GM18517 (cell line): ENCODE measurements around the gene CRYBG2.
"Not testable (repeated sequence)": the region's sequence is repeated elsewhere in the genome, so short reads cannot be mapped to it uniquely, and the experiment has no call there.

Source experiments
- ATAC-seq: cut with Tn5 transposase; IDR thresholded peaks from one replicate; pipeline ENCODE4 v1.9.1; 2021; ENCODE audit warnings: mild to moderate bottlenecking, moderate library complexity; ENCODE audit not compliant: unreplicated experiment

CRYBG2 gene, protein sequence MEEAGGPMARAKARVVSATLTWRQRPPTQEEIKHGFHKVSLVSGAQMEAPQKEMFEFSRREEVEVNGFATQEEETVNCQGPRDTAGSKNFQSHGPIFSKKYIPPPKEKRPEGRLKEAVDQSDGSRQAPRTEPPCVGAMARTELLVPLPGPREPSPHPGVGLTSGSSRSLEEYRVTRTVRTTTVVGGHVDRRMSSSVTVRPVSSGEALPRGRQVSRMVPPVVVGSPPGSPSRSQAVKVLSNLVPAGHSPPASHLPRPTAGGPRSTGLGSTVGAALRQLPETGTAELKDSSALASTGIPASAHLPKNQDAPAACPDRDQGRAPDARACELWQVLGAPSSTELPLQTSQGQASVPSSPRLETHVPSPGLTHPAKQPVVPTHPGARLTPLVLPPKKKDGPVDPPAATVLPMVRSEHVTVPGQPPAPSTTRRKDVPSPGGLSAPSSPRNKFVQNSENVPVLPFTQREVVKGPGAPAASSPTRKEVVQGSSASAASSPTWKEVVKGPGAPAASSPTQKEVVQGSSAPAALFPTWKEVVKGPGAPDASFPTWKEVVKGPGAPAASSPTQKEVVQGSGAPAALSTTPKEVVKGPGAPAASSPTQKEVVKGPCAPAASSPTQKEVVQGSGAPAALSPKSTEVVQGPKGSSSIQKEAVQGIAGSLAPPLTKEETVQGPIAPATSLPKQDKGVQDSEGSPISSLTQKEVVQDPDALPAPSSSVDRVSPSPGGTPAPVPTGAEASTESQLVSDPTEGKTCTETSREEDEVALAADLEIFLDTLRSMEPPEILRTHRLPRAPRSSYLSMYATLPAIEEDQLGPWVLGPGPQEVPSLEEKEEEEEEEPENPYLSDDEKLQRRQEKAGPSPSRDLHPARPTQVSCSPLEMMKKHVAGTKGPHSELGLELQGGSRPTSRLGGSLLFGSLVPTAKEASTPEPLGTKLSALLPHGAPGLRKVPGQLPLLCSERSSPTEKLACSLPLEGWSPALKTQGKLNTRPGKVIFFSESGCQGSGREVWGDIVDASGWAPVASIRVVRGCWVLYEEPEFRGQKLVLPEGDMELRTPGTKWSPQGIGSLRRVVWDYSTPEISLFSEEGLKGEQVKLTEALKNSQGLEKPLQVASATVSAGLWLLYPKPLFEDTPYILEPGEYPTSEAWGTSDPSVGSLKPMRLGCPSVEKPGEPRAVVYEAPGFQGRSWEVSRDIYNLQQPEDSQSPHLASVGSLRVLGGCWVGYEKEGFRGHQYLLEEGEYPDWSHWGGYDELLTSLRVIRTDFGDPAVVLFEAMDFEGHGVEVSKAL (N-terminal part only)

DNA sequence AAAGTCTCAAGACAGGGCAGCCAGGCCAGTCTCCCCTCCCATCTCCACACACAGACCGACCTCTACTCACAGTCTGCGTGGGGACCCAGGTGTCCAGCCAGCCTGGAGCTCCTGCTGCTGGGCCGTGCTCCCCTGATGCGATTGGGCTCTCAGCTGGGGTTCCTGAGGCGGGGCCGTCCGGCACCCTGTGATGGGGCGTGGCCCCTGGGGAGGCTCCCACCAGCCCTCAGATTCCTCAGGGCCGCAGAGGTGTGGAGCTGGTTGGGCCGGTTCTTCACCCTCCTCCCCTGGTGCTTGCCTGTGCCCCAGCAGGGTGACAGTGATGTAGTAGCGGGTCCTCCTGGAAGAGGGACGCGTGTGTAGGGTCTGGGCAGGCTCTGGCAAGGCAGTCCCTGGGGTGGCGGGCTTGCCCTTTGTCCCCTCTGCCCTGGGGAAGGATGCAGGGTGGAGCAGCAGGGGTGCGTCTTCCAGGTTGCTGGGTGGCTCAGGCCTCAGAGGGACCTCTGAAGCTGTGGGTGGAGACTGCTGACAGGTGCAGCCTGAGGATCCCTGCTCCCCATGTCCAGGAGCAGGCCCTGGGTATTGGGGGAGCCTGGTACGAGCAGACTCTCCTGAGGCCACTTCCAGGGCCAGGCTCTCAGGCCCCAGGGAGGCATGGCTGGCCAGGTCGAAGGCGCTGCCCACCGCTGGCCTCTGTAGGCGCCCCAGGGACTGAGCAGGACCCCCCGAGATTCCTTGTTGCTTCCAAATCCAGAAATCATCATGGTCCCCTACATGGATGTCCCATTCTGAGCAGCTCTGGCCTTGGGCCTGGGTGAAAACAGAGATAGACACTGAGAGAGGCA, at the start of gene CRYBG2:
CRYBG2 (minus strand) TSS at position 155 of the 845 bp plus-strand sequence. CDS start 7,473 bp downstream, outside the sequence.
- ATAC-seq, result no peak

DNA sequence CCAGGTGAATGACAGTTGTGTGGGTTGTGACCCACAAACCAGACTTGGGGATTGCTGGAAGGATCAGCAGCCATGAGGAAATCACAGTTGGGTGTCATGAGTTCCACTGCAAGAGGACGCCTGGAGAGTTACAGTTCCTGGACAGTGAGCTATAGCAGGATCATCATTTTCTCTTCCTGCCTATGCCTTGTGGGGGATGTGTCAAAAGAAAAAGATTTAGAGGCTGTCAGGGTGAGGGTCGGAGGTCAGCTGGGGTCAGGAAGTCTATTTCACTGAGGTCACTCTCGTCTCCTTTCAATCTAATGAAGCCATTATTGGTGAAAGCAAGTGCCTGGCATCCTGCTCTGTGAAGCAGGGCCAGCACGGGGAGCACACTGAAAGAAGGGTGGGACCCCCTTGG, 49.7 kb upstream of the CRYBG2 start:
- ATAC-seq, result no peak

DNA sequence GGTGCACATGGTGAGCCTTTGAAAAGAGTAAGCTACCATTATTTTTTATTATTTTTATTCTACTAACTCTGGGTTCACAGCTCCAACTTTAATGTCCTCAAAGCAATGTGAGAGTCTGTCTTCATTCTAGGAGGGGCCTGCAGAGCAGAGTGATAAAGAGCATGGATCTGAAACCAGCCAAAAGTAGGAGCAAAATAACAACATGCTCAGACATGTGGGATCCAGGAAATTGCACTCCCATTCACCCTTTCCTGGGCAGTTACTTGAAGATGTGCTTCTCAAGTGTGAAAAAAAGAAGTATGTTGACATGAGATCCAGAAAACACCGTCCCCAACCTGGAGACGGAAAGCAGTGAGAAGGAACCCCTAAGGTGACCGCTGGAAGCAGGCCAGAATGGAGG, 48.0 kb upstream of the CRYBG2 start:
- no peak for ATAC-seq

DNA sequence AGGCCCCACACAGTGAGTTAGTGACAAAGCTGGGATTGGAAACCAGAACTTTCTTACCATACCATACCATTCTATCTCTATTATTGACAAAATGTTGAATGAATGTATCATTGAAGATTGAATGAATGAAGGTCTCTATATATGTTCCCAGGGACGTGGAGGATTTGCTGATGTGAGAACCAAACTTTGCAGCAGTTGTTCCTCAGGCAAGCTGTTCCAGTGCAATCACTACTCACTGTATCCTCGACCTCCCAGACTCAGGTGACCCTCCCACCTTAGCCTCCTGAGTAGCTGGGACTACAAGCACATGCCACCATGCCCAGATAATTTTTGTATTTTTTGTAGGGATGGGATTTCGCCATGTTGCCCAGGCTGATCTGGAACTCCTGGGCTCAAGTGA, 45.1 kb upstream of the CRYBG2 start:
- ATAC-seq, result no peak

DNA sequence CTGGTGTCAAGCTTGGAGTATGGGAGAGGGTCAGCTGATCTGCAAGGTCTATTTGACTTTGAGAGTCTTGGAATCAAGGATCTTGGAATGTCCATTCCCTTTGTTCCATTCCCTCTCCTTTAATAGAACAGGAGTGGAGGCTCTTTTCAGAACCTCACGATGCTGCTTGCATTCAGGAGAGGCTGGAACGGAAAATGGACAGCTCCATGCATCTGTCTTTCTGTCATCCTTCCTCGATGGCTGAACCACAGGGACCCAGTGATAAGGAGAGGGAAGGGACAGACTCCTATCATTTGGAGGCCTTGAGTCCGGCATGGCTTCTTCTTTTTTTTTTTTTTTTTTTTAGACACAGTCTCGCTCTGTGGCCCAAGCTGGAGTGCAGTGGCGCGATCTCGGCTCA, 41.8 kb upstream of the CRYBG2 start:
- ATAC-seq, result no peak

DNA sequence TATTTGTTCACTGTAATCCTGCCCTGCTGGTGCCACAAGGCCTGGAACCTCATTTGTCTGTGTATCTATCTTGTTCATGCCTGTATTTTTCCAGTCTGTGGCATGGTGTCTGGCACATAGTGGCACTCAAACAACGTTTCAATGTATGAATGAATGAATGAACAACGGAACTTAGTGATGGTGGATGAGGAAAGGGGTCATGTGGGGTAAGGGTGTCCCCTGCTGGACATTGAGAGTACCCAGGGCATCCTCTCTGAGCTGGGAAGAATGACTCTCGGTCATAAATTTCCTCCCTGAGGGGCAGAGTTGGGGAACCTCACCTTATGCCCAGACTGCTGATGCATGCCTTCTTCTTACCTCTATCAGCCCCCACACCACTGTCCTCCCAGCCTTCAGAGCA, 37.5 kb upstream of the CRYBG2 start:
- ATAC-seq, result no peak

DNA sequence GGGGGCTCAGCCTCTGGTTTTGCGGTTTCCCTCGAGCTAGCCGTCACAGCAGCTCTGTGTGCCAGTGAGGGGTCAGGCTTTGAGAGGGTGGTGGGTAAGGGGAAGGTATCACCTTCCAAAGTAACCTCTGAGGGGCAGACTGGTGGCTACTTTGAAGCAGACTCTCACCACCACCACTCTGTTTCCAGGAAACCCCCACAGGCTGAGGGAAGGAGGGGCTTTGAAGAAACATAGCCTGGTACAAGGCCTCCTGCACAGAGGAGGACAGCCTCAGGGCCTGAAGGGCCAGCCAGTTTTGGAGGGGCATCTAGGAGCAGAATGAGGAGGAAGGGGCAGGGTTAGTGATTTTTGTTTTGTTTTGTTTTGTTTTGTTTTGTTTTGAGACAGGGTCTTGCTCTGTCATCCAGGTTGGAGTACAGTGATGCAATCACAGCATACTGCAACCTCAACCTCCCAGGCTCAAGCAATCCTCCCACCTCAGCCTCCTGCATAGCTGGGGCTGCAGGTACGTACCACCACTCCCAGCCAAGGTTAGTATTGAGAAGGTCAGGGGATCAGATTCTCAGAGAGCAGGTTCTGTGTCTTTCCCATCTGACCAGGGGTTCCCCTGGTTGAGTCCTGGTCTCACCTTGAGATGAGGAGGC, 35.8 kb upstream of the CRYBG2 start:
- ATAC-seq, result no peak

DNA sequence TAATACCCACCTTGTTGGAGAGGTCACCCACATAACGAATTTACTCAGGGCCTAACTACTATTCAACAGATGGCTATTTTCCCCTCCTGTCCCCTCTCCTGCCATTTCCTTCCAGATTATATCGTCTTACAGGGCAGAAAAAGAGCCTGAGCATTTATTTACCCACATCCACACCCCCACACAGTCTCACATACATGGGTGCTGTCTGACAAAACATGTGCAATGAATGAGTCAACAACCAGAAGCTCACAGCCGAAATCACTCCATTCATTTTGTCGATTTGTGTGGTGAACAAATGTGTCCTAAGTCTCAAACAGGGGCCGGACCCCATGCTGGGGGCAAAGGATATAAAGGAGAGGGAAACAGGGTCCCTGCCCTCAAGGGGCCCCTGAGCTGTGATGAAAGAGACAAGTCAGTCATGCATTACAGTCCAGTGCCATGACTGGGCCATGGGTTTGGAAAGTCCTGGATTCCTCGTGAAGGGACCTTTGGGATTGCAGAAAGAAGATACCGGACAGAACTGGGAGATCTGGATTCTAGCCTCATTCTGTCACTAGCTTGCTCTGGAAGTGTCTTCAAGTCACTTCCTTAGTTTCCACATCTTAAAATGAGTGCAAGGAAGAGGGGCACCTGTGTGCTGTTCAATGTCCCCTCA, 35.0 kb upstream of the CRYBG2 start:
- no peak for ATAC-seq

DNA sequence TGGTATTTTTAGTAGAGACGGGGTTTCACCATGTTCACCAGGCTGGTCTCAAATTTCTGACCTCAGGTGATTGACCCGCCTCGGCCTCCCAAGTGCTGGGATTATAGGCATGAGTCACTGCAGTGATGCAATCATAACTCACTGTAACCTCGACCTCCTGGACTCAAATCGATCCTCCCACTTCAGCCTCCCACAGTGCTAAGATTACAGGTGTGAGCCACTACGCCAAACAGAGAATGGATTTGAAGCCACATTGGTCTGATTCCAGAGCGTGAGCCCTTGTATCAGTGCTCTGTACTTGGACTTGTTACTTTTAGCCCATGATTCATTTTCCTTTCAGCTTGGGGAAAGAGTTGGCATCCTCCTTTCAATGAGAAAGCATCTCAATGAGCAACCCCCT, 33.5 kb upstream of the CRYBG2 start:
- no peak for ATAC-seq

DNA sequence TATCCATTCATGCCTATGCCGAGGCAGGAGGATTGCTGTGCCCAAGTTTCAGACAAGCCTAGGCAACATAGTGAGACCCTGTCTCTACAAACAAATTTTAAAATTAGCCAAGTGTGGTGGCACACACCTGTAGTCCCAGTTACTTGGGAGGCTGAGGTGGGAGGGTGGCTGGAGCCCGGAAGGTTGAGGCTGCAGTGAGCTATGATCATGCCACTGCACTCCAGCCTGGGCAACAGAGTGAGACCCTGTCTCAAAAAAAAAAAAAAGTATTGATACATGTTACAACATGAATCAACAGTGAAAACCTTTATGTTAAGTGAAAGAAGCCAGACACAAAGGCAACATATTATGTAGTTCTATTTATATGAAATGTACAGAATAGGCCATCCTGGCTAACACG, 31.1 kb upstream of the CRYBG2 start:
- ATAC-seq, result not testable (repeated sequence)

DNA sequence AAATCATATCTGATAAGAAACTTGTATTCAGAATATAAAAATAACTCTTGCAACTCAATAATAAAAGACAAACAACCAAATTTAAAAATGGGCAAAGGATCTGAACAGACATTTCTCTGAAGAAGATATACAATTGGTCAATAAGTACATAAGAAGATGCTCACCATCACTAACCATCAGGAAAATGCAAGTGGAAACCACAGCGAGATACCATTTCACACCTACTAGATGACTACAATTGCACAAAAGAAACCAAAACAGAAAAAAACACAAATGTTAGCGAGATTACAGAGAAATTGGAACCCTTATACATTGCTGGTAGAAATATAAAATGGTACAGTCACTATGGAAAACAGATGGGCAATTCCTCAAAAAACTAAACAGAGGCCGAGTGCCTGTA, 30.1 kb upstream of the CRYBG2 start:
- ATAC-seq, result no peak

DNA sequence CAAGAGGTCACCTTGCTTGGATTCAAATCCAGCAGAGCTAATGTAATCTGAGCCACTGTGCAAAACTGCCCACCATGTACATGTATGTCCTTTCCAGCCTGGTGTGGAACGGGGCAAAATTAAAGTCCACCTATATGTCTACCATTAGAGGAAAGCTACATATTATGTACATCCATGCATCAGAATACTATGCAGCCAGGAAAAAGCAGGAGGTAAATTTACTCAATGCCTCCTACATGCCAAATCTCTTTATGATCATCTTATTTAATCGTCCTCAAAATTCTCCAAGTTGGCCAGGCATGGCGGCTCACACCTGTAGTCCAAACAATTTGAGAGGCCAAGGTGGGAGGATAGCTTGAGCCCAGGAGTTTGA, 24.9 kb upstream of the CRYBG2 start:
- no peak for ATAC-seq

DNA sequence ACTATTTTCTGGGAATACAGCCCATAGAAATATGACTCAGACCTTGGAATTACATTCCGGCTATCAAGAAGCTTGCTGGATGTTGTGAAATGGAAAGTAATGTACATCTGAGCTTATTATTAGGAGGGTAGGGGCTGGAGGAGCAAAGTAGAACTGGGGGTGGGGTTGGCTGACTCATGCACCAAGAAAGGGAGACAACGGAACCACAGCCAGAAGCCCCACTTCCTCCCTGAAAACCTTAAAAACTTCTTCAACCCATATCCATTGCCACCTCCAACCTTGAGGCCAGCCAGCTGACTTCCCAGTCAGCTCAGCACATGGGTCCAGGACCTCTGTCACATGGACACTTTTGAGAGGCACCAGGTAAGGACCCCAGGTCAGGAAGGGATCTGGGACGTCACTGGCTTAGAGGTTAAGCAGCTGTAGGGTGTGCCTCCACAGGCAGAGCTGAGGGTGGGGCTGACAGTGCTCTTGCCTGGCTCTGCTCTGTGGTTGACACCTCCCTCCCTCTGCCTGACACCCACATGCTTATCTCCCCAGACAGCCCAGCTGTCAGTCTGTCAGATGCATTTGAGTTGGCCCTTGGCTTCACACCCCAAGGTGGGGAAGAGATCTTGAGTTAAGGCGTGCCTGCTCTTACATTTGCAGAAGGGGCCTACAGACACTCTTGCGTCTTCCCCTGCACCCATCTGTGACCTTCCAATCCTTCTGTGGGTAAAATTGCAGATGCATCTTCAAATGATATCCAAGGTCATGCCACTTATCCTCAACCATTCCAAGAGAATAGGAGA, 24.4 kb upstream of the CRYBG2 start:
- peak; percentile 83 for ATAC-seq

DNA sequence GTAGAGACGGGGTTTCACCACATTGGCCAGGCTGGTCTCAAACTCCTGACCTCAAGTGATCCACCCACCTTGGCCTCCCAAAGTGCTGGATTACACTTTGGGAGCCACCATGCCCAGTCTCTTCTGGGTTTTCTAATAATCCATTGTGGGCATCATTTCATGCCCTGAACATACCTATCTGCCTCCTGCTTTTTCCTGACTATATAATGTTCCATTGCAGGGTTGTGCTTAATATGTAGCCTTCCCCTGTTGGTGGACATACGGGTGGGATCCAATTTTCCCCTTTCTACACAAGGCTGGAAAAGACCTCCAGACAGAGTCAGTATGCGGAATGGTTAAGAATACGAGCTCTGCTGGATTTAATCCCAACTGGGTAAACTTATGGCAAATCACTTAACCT, 22.1 kb upstream of the CRYBG2 start:
- ATAC-seq, result no peak

DNA sequence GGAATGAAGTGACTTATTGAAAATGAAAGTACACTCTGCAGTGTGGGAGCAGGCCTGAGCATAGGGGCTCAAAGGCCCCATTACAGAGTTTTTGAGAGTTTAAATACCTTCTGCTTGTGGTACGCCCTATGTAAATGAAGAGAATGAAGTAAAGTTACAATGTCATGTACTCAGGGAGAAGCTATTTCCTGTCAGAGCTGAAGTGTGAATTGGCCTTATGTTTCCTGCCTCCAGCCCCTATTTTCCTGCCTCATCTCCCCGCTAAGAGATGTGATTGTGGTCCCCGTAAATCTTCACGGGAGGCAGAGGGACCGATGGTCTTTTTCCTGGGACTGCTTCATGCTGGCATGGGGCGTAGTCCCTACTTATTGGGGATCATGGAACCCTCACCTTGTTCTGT, 21.2 kb upstream of the CRYBG2 start:
- ATAC-seq, result no peak

DNA sequence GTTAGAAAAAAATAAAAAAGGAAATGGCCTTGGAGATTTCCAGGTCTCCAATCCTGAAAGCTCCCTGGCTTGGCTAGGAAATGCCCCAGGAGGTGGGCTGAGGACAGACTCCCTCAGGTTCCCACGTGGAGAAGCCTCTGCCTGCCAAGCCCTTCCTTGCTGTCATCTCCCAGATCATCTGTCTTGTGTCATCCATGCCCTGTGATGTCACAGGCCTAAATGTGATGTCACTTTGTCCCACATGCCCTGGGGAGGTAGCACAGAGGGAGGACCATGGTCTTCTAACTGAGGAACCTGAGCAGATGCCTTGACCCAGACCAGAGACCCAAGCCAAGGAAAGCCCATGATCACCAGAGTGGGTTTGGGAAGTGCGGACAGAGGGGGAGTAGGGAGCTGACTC, 20.4 kb upstream of the CRYBG2 start:
- not testable (repeated sequence) for ATAC-seq

DNA sequence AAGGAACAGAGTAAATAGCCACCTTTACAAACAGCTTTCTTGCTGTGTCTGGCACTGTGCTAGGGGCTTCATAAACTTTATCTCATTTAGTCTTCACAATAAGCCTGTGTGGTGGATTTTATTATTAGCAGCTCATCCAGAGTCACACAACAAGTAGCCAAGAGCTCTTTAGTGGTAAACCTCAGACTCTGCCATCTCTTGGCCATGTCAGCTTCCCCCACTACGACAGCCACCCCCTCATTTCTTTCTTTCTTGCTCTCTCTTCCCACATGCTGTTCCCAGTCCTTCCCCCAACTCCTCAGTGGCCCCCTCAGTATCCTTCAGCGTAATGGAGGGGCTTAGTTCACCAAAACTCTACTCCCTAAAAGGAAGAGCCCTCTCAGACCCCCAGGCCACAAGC, 19.9 kb upstream of the CRYBG2 start:
- no peak for ATAC-seq

DNA sequence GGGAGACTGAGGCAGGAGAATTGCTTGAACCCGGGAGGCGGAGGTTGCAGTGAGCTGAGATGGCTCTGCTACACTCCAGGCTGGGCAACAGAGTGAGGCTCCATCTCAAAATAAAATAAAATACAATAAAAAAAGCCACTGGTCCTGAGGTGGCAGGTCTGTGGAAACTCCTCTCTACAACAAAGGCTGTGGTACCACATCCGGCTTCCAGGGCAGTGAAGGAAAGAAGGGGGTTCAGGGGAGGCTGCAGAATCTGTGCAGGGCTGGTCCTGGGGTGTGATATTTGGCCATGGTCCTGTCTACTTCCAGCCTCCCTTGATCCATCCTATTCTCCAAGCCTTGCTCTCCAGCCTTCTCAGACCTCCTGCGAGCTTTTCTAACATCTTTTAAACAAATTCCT, 19.4 kb upstream of the CRYBG2 start:
- ATAC-seq, result no peak

DNA sequence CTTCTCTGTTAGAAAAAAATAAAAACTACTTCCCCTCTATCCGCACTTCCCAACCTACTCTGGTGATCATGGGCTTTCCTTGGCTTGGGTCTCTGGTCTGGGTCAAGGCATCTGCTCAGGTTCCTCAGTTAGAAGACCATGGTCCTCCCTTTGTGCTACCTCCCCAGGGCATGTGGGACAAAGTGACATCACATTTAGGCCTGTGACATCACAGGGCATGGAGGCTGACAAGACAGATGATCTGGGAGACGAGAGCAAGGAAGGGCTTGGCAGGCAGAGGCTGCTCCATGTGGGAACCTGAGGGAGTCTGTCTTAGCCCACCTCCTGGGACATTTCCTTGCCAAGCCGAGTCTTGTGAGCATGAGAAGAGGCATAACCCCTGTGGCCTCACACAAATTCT, 18.7 kb upstream of the CRYBG2 start, which contains the start of gene ZNF683:
ZNF683 (minus strand) TSS at position 140 of the 400 bp plus-strand sequence. CDS start 4,179 bp downstream, outside the sequence.
- not testable (repeated sequence) for ATAC-seq
